Left cardiac atrium (tissue), 4 donors: Measurements from ENCODE around the gene ADAM11. TPM values are rescaled to one million over a fixed set of nuclear protein-coding genes. Genes with fewer than 3 reads are reported as not detected.
"Not testable (repeated sequence)": the region's sequence is repeated elsewhere in the genome, so short reads cannot be mapped to it uniquely, and the experiment has no call there.

Experiments used
- ATAC-seq, 2 donors: fragments of 200-7000 bp; cut with Tn5 transposase; one replicate each; pipeline ENCODE4 v1.9.1; 2020; ENCODE audit warnings: mild to moderate bottlenecking in 2 of 2, moderate library complexity in 2 of 2
- DNase-seq: peaks from one replicate; pipeline ENCODE4 v3.0.0-alpha.2; 2020
- intact Hi-C, 2 donors: fragments of 100-400 bp; cut with DNase I; formaldehyde crosslinking; loops; one replicate each; pipeline versions ENCODE4 v1.14.1 to v1.15.1; 2022 to 2023
- long read RNA-seq: library from polyadenylated mRNA; unstranded; transcript quantifications from one replicate; pipeline ENCODE4 v2.0.0, GENCODE V29; 2021
- total RNA-seq, 2 donors: library from RNA; stranded (reverse); fragmentation: NEBNext Ultra II Directional; extraction: Animal tissue kit (Norgen Biotek cat#: 25700); gene quantifications; one replicate each; pipeline ENCODE4 v1.2.1, GENCODE V29; 2021
- donor health status: DM: no; HTN: yes; CAD: no.
- donor health status: DM: no; HTN: yes; CAD: no; lungs with severe emphysema.
- donor health status: DM: yes; HTN: yes; CAD: no.
- donor health status: Dilated cardiomyopathy.

ADAM11 gene, protein sequence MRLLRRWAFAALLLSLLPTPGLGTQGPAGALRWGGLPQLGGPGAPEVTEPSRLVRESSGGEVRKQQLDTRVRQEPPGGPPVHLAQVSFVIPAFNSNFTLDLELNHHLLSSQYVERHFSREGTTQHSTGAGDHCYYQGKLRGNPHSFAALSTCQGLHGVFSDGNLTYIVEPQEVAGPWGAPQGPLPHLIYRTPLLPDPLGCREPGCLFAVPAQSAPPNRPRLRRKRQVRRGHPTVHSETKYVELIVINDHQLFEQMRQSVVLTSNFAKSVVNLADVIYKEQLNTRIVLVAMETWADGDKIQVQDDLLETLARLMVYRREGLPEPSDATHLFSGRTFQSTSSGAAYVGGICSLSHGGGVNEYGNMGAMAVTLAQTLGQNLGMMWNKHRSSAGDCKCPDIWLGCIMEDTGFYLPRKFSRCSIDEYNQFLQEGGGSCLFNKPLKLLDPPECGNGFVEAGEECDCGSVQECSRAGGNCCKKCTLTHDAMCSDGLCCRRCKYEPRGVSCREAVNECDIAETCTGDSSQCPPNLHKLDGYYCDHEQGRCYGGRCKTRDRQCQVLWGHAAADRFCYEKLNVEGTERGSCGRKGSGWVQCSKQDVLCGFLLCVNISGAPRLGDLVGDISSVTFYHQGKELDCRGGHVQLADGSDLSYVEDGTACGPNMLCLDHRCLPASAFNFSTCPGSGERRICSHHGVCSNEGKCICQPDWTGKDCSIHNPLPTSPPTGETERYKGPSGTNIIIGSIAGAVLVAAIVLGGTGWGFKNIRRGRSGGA
- 10 to 100 TPM; 19.5 to 28.0 TPM for total RNA-seq
- long read RNA-seq, partial matches to known transcripts: 18 of 20 reads
- long read RNA-seq, other reads (novel, unspliced or antisense): 2 of 20 reads

DNA sequence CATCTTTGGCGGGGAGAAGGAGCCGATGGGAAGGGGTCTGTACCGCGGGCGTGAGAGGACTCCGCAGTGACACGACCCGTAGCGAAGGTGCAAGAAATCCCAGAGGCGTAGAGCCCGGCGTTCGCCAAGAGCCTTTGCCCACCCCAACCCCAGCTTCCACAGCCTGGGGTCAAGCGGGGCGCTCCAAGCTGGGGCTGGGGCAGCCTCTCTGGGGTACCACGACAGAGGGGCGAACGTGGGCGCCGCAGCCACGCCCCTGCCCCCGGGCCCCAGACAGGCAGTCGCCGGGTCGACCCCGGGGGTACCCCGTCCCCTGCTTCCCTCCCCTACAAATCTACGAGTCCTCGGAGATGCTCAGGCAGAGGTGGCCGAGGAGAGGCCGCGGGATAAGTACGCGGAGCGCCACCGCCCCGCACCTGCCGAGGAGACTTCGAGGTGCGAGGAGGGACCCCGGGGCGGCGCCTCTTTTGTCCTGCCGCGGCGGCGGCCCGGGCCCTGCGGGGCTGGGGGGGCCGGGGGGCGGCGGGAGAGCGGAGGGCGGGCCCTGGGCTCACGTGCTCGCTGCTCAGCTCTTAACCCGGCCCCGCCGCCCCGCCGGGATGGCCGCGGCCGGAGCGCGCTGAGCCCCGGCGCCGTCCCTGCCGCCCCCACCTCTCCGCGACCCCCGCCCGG, at the start of gene ADAM11:
ADAM11 (plus strand) TSS at position 575 of the 672 bp plus-strand sequence. CDS start 212 bp downstream, outside the sequence.
- ATAC-seq (peak; percentile 47 to 74), DNase-seq (no peak)
- intact Hi-C loops: no loop called here

DNA sequence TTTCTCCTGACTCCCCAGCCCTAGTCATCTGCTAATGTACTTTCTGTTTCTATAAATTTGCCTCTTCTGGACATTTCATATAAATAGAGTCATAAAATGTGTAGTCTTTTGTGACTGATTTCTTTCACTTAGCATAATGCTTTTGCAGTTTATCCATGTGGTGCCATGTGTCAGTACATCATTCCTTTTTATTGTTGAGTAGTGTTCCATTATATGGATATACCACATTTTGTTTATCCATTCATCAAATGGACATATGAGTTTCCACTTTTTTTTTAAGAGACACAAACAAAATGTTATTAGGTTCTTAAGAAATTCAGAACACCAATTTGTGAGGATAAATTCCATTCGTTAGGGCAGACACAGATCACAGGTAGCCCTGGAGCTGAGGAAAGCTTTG, 39.3 kb upstream of the ADAM11 start:
- no peak for ATAC-seq
- intact Hi-C loops: no loop called here
- no peak for DNase-seq

- intact Hi-C loops: no loop called here
- ATAC-seq (no peak), DNase-seq (no peak)
These were observed 36.5 kb upstream of the ADAM11 start for GRCh38 chr17:44722254-44722653.

- ATAC-seq, DNase-seq, intact Hi-C loops: not testable (repeated sequence)
These were observed 32.7 kb upstream of the ADAM11 start for GRCh38 chr17:44726121-44726520.

DNA sequence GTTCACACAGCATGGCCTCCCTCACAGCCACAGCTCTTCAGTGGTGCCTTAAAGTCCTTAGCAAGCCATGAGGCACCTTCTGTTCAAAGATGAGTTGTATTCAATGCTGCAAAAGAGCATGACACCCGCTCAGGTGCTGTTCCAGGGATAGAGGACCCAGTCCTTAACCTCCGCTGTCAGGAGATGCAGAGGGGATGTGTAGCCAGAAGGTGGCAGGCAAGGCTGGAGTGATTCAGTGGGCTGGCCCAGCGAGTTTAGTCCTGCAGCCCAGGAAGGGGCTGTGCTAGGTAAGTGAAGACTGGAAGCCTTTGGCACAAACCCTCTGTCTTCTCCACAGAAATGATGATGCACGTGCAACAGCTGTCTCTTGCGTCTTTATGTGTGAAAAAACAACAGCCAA, 25.0 kb upstream of the ADAM11 start:
- ATAC-seq (peak; percentile 53 to 63), DNase-seq (no peak)
- intact Hi-C loops: no loop called here

DNA sequence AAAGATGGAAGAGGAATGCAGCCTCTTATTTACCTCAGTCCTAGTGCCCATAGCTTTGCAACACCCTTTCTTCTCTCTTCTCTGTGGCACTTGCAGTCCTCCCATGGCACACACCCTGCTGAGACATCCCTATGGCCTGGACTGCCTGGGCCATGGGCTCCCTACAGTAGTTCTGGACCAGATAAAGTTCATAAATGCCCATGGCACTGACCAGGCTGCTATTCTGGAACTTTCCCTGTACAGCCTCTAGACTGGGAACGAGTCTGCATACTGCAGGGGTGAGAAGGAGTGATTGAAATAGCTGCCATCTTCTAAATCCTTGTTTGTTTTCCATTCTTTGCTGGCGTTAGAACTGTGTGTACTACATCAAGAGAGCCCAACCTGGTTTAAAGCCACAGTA, 24.5 kb upstream of the ADAM11 start:
- intact Hi-C loops: no loop called here
- no peak for ATAC-seq
- no peak for DNase-seq

GRCh38 chr17:44736551-44737240, 22.1 kb upstream of the ADAM11 start:
- no peak for ATAC-seq
- intact Hi-C loops: no loop called here

DNA sequence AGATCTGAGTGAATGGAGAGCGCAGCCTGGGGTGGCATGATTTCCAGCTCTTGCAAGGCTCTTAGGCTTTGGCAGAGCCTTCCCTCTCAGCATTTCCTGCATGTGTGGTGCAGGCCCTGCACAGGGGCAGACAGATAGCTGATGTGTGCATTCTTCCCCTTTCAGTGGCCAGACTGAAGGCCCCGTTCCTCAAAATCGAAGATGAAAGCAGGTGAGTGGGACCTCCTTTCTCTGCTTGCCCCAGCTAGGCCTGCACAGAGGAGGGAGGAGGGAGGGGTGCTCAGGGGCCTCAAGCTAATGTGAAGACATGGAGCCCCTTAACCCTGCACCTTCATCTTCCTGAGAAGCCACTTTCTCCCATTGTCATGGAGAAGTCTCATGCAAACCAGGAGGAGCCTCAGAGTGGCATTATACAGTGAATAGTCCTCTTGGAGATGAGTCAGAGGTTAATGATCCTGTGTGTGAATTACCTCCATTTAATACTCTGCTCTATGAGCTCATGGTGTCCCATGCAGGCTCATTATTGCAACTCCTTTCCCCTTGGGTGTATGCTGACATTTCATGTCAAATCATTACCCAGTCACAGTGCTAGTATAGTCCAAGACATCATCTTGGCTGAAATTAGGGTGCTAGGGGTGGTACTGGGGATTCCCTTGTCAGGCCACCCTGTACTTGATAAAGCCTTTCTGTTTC, 20.4 kb upstream of the ADAM11 start:
- intact Hi-C loops: no loop called here
- DNase-seq (no peak), ATAC-seq (no peak)

More at GRCh38 chr17:44736551-44737240, 22.1 kb upstream of the ADAM11 start:
- DNase-seq: no peak

DNA sequence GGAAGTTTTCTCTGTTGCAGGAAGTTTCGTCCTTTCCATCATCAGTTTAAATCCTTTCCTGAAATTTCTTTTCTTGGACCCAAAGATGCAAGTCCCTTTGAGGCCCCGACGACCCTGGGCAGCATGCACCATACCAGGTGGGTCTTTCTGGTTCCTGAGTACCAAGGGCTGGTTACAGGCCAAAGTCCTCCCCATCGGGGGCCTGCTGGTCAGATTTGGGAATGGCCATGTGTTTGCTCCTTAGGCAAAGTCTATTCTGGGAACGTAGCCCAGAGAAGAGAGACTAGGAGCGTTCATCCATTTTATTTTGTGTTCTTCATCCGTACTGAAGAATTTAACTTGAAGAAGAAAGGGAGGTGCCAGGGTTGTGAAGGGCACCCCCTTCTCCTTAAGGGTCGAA, 17.5 kb upstream of the ADAM11 start:
- intact Hi-C loops: no loop called here
- no peak for DNase-seq
- ATAC-seq: no peak

DNA sequence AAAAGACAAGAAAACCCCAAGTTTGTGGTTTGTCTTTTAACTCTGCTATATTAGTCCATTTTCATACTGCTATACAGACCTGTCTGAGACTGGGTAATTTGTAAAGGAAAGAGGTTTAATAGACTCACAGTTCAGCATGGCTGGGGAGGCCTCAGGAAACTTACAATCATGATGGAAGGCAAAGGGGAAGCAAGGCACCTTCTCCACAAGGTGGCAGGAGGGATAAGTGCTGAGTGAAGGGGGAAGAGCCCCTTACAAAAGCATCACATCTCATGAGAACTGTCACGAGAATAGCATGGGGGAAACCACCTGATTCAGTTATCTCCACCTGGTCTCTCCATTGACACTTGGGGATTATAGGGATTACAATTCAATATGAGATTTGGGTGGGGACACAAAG, 13.5 kb upstream of the ADAM11 start:
- no peak for ATAC-seq
- intact Hi-C loops: no loop called here
- DNase-seq: no peak

DNA sequence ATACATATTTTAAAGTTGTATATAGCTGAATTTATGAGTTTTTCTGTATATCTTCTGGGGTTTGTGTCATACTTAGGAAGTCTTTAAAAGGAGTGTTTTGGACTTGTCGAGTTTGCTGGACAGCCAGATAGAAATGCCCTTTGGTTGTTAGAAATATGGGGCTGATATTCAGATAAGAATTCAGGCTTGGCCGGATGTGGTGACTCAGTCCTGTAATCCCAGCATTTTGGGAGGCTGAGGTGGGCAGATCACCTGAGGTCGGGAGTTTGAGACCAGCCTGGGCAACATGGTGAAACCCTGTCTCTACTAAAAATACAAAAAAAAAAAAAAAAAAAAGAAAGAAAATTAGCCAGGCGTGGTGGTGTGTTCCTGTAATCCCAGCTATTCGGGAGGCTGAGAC, 13.1 kb upstream of the ADAM11 start:
- DNase-seq, ATAC-seq, intact Hi-C loops: not testable (repeated sequence)

- intact Hi-C loops: no loop called here
- ATAC-seq (no peak), DNase-seq (no peak)
These were observed 11.2 kb upstream of the ADAM11 start for GRCh38 chr17:44747566-44747965.

DNA sequence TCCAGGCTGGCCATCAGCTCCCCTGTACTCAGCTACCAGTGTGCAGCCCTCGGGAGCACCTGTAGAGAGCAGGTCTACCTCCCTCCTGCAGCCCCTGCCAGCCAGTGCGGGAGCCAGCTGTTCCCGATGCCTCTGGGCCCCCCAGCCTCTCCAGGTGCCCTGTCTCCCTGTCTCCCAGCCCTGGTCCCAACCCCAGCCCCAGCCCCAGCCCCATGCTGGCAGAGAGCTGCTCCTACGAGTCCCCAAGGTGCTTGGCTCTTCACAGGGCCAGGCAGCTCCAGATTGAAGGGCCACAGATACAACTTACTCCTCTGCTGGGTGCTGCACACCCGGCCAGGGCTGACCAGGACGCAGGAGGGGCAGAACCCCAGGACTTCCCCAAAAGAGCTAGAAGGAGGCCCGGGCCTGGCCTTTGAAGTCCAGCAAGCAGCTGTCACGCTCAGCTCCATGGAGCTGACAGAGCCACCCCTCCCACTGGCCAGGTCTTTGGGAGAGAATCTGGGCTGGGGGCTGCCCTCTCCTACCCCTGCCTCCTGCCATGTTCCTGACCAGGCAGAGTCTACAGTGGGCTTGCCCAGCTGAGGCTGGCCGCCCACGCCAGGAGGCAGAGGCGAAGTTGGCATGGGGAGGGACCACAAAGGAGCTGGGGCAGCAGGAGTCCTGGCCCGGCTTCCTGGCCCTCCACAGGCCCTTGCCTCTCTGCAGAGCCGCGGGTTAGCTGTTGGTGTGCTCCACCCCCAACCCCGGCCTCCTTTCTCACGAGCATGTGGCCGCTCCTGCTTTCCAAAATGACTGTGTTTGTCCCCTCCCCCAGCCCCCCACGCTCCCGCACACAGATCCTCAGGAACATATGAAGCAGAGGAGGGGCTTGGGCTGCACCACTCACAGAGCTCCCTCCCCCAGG, 9.5 kb upstream of the ADAM11 start:
- intact Hi-C loops: no loop called here
- ATAC-seq (peak; percentile 66 to 67), DNase-seq (peak; percentile 49)

- intact Hi-C loops: no loop called here
- ATAC-seq: peak; percentile 29 to 32
- no peak for DNase-seq
These were observed 8.8 kb upstream of the ADAM11 start for GRCh38 chr17:44749980-44750318.

DNA sequence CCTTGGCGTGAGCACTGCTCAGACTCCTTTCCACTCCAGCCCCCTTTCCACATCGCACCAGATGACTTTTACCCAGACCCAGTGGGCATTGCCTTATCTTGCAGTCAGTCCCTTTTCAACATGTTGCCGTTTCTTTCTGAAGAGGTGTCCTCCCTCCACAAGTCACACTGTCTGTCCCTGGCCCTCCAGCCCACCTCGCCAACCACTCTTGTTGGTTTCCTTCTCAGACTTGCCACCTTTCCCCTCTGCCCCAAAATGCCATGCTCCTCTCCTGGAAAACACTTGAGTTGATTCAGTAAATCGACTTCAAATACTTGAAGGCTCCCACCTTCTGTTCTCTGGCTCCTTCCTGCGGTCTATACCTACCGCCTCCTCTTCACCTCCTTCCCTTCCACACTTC, 7.5 kb upstream of the ADAM11 start:
- no peak for ATAC-seq
- intact Hi-C loops: no loop called here
- DNase-seq: no peak

GRCh38 chr17:44751806-44752205, 7.0 kb upstream of the ADAM11 start:
- intact Hi-C loops: no loop called here
- DNase-seq (no peak), ATAC-seq (no peak)

DNA sequence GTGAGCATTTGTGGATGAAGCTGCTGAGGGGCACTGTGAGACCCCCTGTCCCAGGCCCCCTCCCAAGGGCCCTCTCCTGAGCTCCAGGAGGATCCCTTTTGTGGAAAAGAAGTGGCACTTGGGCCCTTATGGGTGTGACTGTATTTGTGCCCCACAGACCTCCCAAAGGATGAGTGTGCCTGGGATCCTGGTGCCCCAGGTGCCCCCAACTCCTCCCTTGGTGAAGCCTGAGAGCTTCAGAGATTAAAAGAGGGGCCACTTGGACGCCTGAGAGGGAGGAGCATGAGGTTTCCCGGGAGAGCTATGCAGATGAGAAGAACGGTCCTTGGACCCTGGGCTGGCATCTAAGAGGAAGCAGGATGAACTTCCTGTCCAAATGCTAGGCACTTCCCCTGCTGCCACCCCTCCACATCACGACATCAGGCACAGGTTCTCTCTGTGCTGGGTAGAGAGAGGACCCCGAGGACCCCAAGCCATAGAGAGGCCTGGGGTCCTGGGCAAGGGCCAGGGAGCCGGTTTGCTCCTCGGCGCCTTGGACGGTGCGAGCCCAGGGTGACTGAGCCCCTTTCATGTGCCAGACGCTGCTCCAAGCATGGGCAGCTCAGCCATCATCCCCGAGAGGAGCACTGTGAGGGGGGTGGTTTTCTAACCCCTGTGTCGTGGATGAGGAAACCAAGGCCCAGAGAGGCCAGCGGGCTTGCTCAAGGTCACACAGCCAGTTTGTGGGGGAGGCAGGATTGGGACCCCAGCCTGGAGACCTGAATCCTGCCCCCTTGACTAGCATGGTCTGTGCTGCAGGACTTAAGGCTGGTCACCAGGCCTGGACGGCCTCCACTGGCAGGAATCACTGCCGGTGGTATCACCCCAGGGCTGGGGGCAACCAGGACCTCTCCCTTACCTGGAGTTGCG, 5.6 kb upstream of the ADAM11 start:
- intact Hi-C loops: no loop called here
- no peak for ATAC-seq
- no peak for DNase-seq
